ENCODE data around the gene MAP3K5. TPM values are rescaled to one million over a fixed set of nuclear protein-coding genes. Genes with fewer than 3 reads are reported as not detected.
"Not testable (repeated sequence)": the region's sequence is repeated elsewhere in the genome, so short reads cannot be mapped to it uniquely, and the experiment has no call there.

The MAP3K5 gene
- total RNA-seq = 10.2 TPM

GRCh38 chr6:136792410-136793262 lies at the start of gene MAP3K5:
Gene MAP3K5 (minus strand): TSS chr6:136792477. CDS start chr6:136792157, 320 bp downstream.
- DNase-seq = peak; percentile 89

- DNase-seq = no peak
These were observed 48.2 kb upstream of the MAP3K5 start for GRCh38 chr6:136840276-136841001.

DNA sequence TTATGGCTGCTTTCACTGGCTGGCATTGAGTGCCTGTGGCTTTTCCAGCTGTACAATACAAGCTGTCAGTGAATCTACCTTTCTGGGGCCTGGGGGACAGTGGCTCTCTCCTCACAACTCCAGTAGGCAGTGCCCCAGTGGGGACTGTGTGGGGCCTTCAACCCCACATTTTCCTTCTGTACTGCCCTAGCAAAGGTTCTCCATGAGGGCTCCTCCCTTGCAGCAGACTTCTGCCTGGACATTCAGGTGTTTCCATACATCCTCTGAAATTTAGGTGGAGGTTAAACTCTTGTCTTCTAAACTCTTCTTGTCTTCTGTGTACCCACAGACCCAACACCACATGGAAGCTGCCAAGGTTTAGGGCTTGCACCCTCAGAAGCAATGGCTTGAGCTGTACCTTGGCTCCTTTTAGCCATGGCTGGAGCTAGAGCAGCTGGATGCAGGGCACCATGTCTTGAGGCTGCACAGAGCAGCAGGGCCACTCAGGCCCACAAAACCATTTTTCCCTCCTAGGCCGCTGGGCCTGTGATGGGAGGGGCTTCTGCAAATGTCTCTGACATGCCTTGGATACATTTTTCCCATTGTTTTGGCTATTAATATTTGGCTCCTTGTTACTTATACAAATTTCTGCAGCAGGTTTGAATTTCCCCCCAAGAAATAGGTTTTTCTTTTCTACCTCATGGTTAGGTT lies 39.7 kb upstream of the MAP3K5 start:
- DNase-seq = no peak

GRCh38 chr6:136826216-136826615 lies 33.9 kb upstream of the MAP3K5 start:
- no peak for DNase-seq

DNA sequence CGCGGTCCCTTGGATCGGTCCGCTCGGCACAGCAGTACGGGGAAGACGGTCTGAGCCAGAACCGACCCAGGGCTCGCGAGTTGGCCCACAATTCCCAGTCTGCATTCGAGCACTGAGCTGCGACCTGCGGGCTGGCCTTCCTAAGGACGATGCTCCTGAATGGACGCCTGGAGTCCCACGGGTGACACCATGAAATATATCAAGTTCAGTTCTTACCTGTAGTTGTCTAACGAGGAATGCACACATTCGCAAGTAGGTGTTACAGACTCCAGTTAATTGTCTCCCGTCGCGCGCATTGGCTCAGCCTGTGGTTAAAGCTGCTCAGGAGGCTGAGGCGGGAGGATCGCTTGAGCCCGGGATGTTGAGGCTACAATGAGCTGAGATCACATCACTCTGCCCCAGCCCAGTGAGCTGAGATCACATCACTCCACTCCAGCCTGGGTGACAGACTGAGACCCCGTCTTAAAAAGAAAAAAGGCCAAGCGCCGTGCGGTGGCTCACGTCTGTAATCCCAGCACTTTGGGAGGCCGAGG lies 30.9 kb upstream of the MAP3K5 start:
- no peak for DNase-seq

GRCh38 chr6:136822376-136823127 lies 30.3 kb upstream of the MAP3K5 start, which contains the start of gene PEX7:
Gene PEX7 (plus strand): TSS chr6:136822592. CDS start chr6:136822666, 74 bp downstream.
- peak; percentile 97 for DNase-seq

DNA sequence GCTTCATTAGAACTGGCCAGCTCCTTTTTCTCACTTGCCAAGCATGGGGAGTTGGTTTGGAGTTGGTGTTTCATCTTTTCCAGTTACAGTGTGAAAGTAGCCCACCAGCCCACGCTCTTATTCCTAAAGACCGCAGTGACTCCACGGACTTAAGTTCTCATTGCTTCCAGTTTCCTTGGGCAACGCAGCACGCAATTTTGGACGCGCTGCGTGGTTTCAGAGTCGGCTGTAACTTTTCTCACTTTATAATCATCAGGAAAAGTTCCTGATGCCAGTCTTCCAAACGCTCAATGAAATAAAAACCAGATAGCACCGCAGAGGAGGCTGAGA lies 29.7 kb upstream of the MAP3K5 start:
- no peak for DNase-seq

DNA sequence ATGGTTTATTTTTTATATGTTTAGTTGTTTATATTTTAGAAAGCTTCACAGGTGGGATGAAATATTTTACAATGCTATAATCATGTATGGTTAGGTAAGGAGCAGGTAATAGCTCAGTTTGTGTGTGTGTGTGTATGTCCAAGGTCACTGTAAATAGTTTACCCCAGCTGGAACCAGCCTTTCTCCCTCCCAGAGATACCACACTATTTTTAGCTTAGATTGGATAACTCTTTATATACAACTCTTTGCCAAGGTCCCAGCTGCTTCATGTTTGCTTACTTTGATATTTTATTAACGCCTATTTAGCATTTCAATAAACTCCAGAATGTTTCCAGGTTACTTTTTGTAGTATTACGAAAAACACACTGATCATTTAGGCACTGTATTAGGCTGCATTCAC lies 28.3 kb upstream of the MAP3K5 start:
- peak; percentile 8 for DNase-seq

DNA sequence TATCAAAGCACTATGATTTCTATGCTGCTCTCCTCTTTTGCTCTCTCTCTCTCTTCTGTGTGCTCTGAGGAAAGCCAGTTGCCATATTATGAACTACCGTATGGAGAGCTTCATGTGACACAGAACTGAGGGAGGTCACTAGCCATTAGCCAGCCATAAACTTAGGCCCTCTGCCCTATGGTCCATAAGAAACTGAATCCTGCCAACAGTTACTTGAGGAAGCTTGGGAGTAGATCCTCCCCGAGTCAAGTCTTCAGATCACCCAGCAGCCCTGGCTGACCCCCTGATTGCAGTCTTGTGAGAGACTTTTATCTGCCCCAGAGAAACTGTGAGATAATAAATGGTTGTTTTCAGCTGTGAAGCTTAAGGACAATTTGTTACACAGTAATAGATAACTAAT lies 24.4 kb upstream of the MAP3K5 start:
- no peak for DNase-seq

- not testable (repeated sequence) for DNase-seq
These were observed 23.3 kb upstream of the MAP3K5 start for GRCh38 chr6:136815608-136816007.

- no peak for DNase-seq
These were observed 19.9 kb upstream of the MAP3K5 start for GRCh38 chr6:136812174-136812573.

DNA sequence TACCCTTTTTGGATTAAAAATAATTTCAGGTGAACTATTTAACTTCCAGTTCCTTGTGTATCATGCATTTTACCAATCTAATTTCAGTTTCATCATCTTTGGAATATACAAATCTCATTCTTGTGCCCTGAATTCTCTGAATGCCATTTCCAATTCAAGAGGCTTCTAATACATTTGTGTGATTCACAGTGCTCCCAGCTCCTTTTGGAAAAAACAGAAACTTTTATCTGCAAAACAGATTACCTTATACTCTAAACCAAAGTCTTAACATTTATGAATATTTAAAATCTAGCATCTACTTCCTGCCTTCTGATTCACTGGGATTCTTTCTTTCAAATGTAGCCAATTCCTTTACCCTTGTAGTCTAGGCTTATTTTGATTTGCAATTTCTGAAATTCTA lies 19.0 kb upstream of the MAP3K5 start:
- DNase-seq = no peak

DNA sequence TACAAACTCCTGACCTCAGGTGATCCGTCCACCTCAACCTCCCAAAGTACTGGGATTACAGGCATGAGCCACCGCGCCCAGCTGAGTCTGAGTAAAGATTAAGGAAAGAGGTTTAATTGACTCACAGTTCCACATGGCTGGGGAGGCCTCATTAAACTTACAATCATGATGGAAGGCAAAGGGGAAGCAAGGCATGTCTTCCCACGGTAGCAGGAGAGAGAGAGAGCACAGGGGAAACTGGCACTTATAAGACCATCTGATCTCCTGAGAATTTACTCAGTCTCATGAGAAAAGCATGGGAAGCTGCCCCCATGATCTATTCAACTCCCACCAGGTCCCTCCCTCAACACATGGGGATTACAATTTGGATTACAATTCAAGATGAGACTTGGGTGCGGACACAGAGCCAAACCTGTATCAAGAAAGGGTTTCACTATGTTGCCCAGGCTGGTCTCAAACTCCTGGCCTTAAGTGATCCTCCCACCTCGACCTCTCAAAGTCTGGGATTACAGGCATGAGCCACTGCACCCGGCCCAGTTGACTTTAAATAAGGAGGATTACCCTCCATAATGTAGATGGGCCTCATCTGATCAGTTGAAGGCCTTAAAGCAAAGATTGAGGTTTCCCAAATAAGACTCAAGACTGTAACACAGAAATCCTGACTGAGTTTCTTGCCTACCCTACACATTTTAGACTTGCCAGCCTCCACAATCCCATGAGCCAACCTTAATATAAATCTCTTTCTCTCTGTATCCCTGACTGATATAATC lies 17.0 kb upstream of the MAP3K5 start:
- no peak for DNase-seq

GRCh38 chr6:136803608-136804007 lies 11.3 kb upstream of the MAP3K5 start:
- DNase-seq = no peak

DNA sequence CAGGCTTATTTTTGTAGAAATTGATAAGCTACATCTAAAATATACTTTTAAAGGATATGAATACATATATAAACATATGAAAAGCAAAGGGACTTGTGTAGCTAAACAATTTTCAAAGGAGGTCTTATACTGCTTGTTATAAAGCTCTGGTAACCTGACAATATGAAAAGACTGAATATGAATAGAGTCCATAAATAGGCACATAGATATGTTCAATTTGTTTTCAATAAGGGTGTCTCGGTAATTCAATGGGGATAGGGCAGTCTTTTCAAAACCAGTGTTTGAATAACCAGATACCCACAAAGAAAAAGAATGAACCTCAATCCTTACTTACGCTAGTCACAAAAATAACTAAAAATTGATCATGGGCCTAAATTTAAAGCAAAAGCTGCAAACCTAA lies 9.3 kb upstream of the MAP3K5 start:
- DNase-seq = no peak

- no peak for DNase-seq
These were observed 5.8 kb upstream of the MAP3K5 start for GRCh38 chr6:136798044-136798443.

GRCh38 chr6:136795996-136796395 lies 3.7 kb upstream of the MAP3K5 start:
- DNase-seq = no peak

GRCh38 chr6:136795386-136795785 lies 3.1 kb upstream of the MAP3K5 start:
- no peak for DNase-seq

GRCh38 chr6:136793363-136793762 lies 1.1 kb upstream of the MAP3K5 start:
- no peak for DNase-seq

DNA sequence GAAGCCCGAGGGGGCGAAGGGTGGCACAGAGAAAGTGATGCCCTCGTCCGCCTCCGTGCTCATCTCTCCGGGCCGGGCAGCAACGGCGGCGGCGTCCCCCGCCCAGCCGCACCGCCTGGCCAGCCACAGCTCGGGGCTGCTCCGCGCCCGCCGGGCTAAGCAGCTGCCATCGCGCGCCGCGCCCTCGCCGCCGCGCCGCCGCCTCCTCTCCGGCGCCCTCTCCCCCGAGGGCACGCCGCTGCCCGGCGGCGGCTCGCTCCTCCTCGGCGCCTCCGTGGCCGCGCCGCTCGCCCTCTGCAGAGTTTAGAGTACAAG lies 225 bp downstream of the MAP3K5 start:
- no peak for DNase-seq

All from tongue (tissue), 2 donors.